A549 (cell line): ENCODE measurements around the gene MCTP2. TPM values are rescaled to one million over a fixed set of nuclear protein-coding genes. Genes with fewer than 3 reads are reported as not detected.

Experiments
- ATAC-seq, 2 experiments: fragments of 200-7000 bp in 1 of 2; fragments of >200 bp in 1 of 2; cut with Nextera tagmentation in 1 of 2; cut with Tn5 transposase in 1 of 2; 3 replicates each; pipeline versions ENCODE4 v1.8.0 to v1.9.1; 2018 to 2020; ENCODE audit warnings: mild to moderate bottlenecking in 1 of 2, moderate library complexity in 1 of 2
- CTCF ChIA-PET: fragments of 300-600 bp; sonication (Branson Sonifier 250); formaldehyde crosslinking; extraction: SDS; loops from one replicate; lab custom pipeline; 2021; ENCODE audit warnings: antibody characterized with exemption, inconsistent platforms; lab: Yijun Ruan, JAX
- POLR2A ChIA-PET: fragments of 350-600 bp; formaldehyde crosslinking; extraction: SDS; loops from one replicate; lab custom pipeline; 2021; ENCODE audit warnings: antibody characterized with exemption, inconsistent platforms; lab: Yijun Ruan, JAX
- DNase-seq, 2 experiments: peaks; one replicate each; pipeline versions ENCODE4 v3.0.0 to v3.0.0-alpha.2; 2011 to 2016; ENCODE audit warnings: low read depth in 1 of 2, low spot score in 1 of 2
- FAIRE-seq: peaks from 2 replicates; lab custom pipeline; 2011; peaks lifted over from hg19 to GRCh38; lab: Jason Lieb, UNC
- H3K27ac ChIP-seq, 2 experiments: fragments of >200 bp; sonication (Bioruptor Twin); formaldehyde crosslinking; 3 replicates each; pipeline ENCODE4 v1.5.1; 2016 to 2017
- H3K4me1 ChIP-seq: fragments of >200 bp; sonication (Bioruptor Twin); formaldehyde crosslinking; 3 replicates; pipeline ENCODE4 v1.6.1; 2016
- H3K4me2 ChIP-seq: fragments of >200 bp; sonication (Bioruptor Twin); formaldehyde crosslinking; 3 replicates; pipeline ENCODE4 v1.6.1; 2016
- H3K4me3 ChIP-seq: fragments of >200 bp; sonication (Bioruptor Twin); formaldehyde crosslinking; 3 replicates; pipeline ENCODE4 v1.5.1; 2016
- H3K9me3 ChIP-seq: fragments of >200 bp; sonication (Bioruptor Twin); formaldehyde crosslinking; 3 replicates; pipeline ENCODE4 v1.6.1; 2016
- CBX2 ChIP-seq: fragments of 200-600 bp; sonication (generic); IDR thresholded peaks from 2 replicates; pipeline ENCODE4 v1.6.1; 2016; ENCODE audit warnings: low read depth, mild to moderate bottlenecking, borderline replicate concordance
- CEBPB ChIP-seq, 2 experiments: fragments of >200 bp in 1 of 2; sonication (Bioruptor Twin) in 1 of 2; formaldehyde crosslinking in 1 of 2; IDR thresholded peaks; 2 replicates each; pipeline ENCODE4 v1.6.1; 2012 to 2016
- CTCF ChIP-seq: fragments of >200 bp; sonication (Bioruptor Twin); formaldehyde crosslinking; IDR thresholded peaks from 3 replicates; pipeline ENCODE4 v1.5.1; 2016
- E2F6 ChIP-seq: IDR thresholded peaks from 2 replicates; pipeline ENCODE4 v1.6.1; 2012; ENCODE audit warnings: low read depth, borderline replicate concordance
- EHMT2 ChIP-seq: fragments of 200-600 bp; sonication (generic); IDR thresholded peaks from 2 replicates; pipeline ENCODE4 v1.6.1; 2016; ENCODE audit warnings: antibody characterized with exemption, low read depth, mild to moderate bottlenecking, moderate library complexity
- EP300 ChIP-seq, 2 experiments: fragments of >200 bp; sonication (Bioruptor Twin); formaldehyde crosslinking; IDR thresholded peaks; 2 replicates in 1 of 2; 3 replicates in 1 of 2; pipeline ENCODE4 v1.6.1; 2016 to 2017
- ESRRA ChIP-seq: fragments of 150-350 bp; IDR thresholded peaks from 2 replicates; pipeline ENCODE4 v1.6.1; 2014; ENCODE audit warnings: mild to moderate bottlenecking, low read length, borderline replicate concordance
- FOSL2 ChIP-seq, 2 experiments: fragments of 450-650 bp in 1 of 2; fragments of >200 bp in 1 of 2; sonication (Bioruptor Twin) in 1 of 2; formaldehyde crosslinking; IDR thresholded peaks; 2 replicates each; pipeline versions ENCODE4 v1.5.0 to v1.6.1; 2016 to 2020; ENCODE audit warnings: mild to moderate bottlenecking in 1 of 2, moderate library complexity in 1 of 2
- FOXS1 ChIP-seq: fragments of 250-450 bp; sonication (Bioruptor Pico); IDR thresholded peaks from 2 replicates; pipeline ENCODE4 v1.5.0; 2020; ENCODE audit warnings: mild to moderate bottlenecking, moderate library complexity
- GATA3 ChIP-seq: IDR thresholded peaks from 2 replicates; pipeline ENCODE4 v1.6.1; 2012; ENCODE audit warnings: borderline replicate concordance
- HDAC2 ChIP-seq: fragments of 200-600 bp; sonication (generic); IDR thresholded peaks from 2 replicates; pipeline ENCODE4 v1.6.1; 2016
- HEYL ChIP-seq: fragments of 250-450 bp; sonication (Bioruptor Pico); IDR thresholded peaks from 2 replicates; pipeline ENCODE4 v1.8.0; 2021; ENCODE audit warnings: mild to moderate bottlenecking, moderate library complexity
- HOXA7 ChIP-seq: fragments of 250-450 bp; sonication (Bioruptor Pico); IDR thresholded peaks from 2 replicates; pipeline ENCODE4 v1.5.0; 2020; ENCODE audit warnings: mild to moderate bottlenecking, moderate library complexity
- JUN ChIP-seq, 2 experiments: fragments of >200 bp; sonication (Bioruptor Twin); formaldehyde crosslinking; IDR thresholded peaks; 2 replicates in 1 of 2; 3 replicates in 1 of 2; pipeline ENCODE4 v1.6.1; 2016 to 2017
- KDM5A ChIP-seq: fragments of 200-600 bp; sonication (generic); IDR thresholded peaks from 2 replicates; pipeline ENCODE4 v1.6.1; 2016; ENCODE audit warnings: antibody characterized with exemption, mild to moderate bottlenecking
- MAX ChIP-seq: IDR thresholded peaks from 2 replicates; pipeline ENCODE4 v1.6.1; 2012
- MAZ ChIP-seq: fragments of 150-350 bp; IDR thresholded peaks from 2 replicates; pipeline ENCODE4 v1.6.1; 2014; ENCODE audit warnings: antibody characterized with exemption, low read depth, low read length, borderline replicate concordance
- NR3C1 ChIP-seq: fragments of >200 bp; sonication (Bioruptor Twin); formaldehyde crosslinking; IDR thresholded peaks from 3 replicates; pipeline ENCODE4 v1.6.1; 2017
- PBX3 ChIP-seq: IDR thresholded peaks from 2 replicates; pipeline ENCODE4 v1.6.1; 2012
- PHF8 ChIP-seq: fragments of 200-600 bp; sonication (generic); IDR thresholded peaks from 2 replicates; pipeline ENCODE4 v1.6.1; 2016; ENCODE audit warnings: low read depth, mild to moderate bottlenecking, antibody characterized with exemption, moderate library complexity, borderline replicate concordance
- RAD21 ChIP-seq, 2 experiments: fragments of >200 bp in 1 of 2; sonication (Bioruptor Twin) in 1 of 2; formaldehyde crosslinking in 1 of 2; IDR thresholded peaks in 1 of 2; conservative IDR thresholded peaks in 1 of 2; 2 replicates in 1 of 2; 3 replicates in 1 of 2; pipeline ENCODE4 v1.6.1; 2012 to 2018; ENCODE audit warnings: inconsistent platforms in 1 of 2
- RCOR1 ChIP-seq: fragments of 150-350 bp; IDR thresholded peaks from 2 replicates; pipeline ENCODE4 v1.6.1; 2014; ENCODE audit warnings: antibody characterized with exemption, low read length, low read depth
- RFX5 ChIP-seq: fragments of 450-650 bp; IDR thresholded peaks from 2 replicates; pipeline ENCODE4 v1.7.1; 2014; ENCODE audit warnings: antibody characterized with exemption, mild to moderate bottlenecking, moderate library complexity
- SMC3 ChIP-seq: fragments of >200 bp; sonication (Bioruptor Twin); formaldehyde crosslinking; IDR thresholded peaks from 3 replicates; pipeline ENCODE4 v1.6.1; 2018; ENCODE audit warnings: inconsistent platforms
- TFCP2L1 ChIP-seq: fragments of 250-450 bp; sonication (Bioruptor Pico); IDR thresholded peaks from 2 replicates; pipeline ENCODE4 v1.5.0; 2021; ENCODE audit warnings: mild to moderate bottlenecking
- ZC3H11A ChIP-seq: fragments of 450-650 bp; IDR thresholded peaks from 2 replicates; pipeline ENCODE4 v1.6.1; 2014; ENCODE audit warnings: antibody characterized with exemption, mild to moderate bottlenecking
- ZNF302 ChIP-seq: fragments of 250-450 bp; sonication (Bioruptor Pico); IDR thresholded peaks from 2 replicates; pipeline ENCODE4 v1.9.0; 2021; ENCODE audit warnings: inconsistent platforms, mild to moderate bottlenecking, moderate library complexity
- ZSCAN20 ChIP-seq: fragments of 250-450 bp; sonication (Bioruptor Pico); IDR thresholded peaks from 2 replicates; pipeline ENCODE4 v1.8.0; 2022; ENCODE audit warnings: mild to moderate bottlenecking, moderate library complexity
- WGBS: methylation state at CpG from one replicate; pipeline ENCODE4 v1.1.6; 2017; ENCODE audit errors: missing lambda C conversion rate; 5-methylcytosine and 5-hydroxymethylcytosine counted together
- polyA plus RNA-seq, 4 experiments: library from polyadenylated mRNA; depleted of rRNA in 3 of 4; stranded (reverse); fragments of >200 nt; fragmentation: RNase III in 1 of 4; extraction: RNeasy Plus Mini Kit Qiagen cat#74134 plus additional on column Dnase treatment in 1 of 4; gene quantifications; 2 replicates in 3 of 4; 3 replicates in 1 of 4; pipeline ENCODE4 v1.2.3, GENCODE V29; 2011 to 2017
- TF ChIP-seq, protein P1 (sequence below): fragments of 250-450 bp; sonication (Bioruptor Pico); IDR thresholded peaks from 2 replicates; pipeline ENCODE4 v1.5.0; 2020; ENCODE audit warnings: low read depth, mild to moderate bottlenecking, moderate library complexity

MCTP2 gene
- polyA plus RNA-seq, 2 of the 4 experiments (the other 2 are of a cell fraction), result not detected

- 2% methylated on average over 2 of the region's 2 CpGs for WGBS
- DNase-seq (no peak), FAIRE-seq (no peak), ATAC-seq (no peak)
- ChIA-PET CTCF (no interaction called here), POLR2A (no interaction called here)
- Histone ChIP-seq H3K4me3 (no peak overlapping the region), H3K4me1 (no peaks in the 10 kb centered on the region), H3K4me2 (no peak overlapping the region), H3K27ac (no peak overlapping the region), H3K9me3 (0 out of 3 replicates have a peak, but pooled peaks cover 3% of the 10 kb centered on the region)
- TF ChIP-seq MAZ, result no peak
- no peak for TF ChIP-seq PBX3
- TF ChIP-seq E2F6, result no peak
- TF ChIP-seq HEYL (CRISPR knock-in tag), result no peak
- no peak for TF ChIP-seq EP300 (IDR thresholded peaks at IDR 0.05)
- TF ChIP-seq CBX2, result no peak
- no peak for TF ChIP-seq ZNF302 (CRISPR knock-in tag)
- TF ChIP-seq JUN (IDR thresholded peaks at IDR 0.05), result no peak
- TF ChIP-seq ESRRA, result no peak
- TF ChIP-seq, protein P1, sequence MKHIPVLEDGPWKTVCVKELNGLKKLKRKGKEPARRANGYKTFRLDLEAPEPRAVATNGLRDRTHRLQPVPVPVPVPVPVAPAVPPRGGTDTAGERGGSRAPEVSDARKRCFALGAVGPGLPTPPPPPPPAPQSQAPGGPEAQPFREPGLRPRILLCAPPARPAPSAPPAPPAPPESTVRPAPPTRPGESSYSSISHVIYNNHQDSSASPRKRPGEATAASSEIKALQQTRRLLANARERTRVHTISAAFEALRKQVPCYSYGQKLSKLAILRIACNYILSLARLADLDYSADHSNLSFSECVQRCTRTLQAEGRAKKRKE, result no peak
- no peak for TF ChIP-seq HDAC2
- TF ChIP-seq PHF8, result no peak
- TF ChIP-seq CTCF, result no peak
- TF ChIP-seq FOXS1 (CRISPR knock-in tag), result no peak
- no peak for TF ChIP-seq NR3C1
- TF ChIP-seq EHMT2, result no peak
- TF ChIP-seq GATA3, result no peak
Observed at GRCh38 chr15:94524565-94524964, 293.2 kb downstream of the MCTP2 start.

- CTCF ChIA-PET, result no interaction called here
- WGBS, result 10% methylated on average over 5 of the region's 5 CpGs
- no peak for FAIRE-seq
- H3K4me2 ChIP-seq, result no peak overlapping the region
- peak in 1 of 2 experiments; percentile 61; a peak in 3 of 6 replicates for ATAC-seq
- no peak overlapping the region for H3K4me3 ChIP-seq
- DNase-seq, result peak in 1 of 2 experiments; percentile 13
- TF ChIP-seq KDM5A (no peak), HOXA7 (CRISPR knock-in tag) (no peak), ZC3H11A (no peak)
- no peaks in the 10 kb centered on the region for H3K4me1 ChIP-seq
- POLR2A ChIA-PET, result no interaction called here
- H3K27ac ChIP-seq, result no peak overlapping the region
- H3K9me3 ChIP-seq, result 0 out of 3 replicates have a peak, but pooled peaks cover 6% of the 10 kb centered on the region
Observed at GRCh38 chr15:94526071-94526689, 294.8 kb downstream of the MCTP2 start.

- 4% methylated on average over 3 of the region's 3 CpGs for WGBS
- TF ChIP-seq RCOR1 (no peak), ZSCAN20 (CRISPR knock-in tag) (no peak), MAX (no peak), RAD21 (conservative IDR thresholded peaks at IDR 0.05 in 1 of 2, IDR thresholded peaks at IDR 0.05 in 1 of 2) (no peak), TFCP2L1 (CRISPR knock-in tag) (no peak), SMC3 (no peak), CTCF (no peak), CEBPB (IDR thresholded peaks at IDR 0.05) (no peak), RFX5 (no peak), FOSL2 (IDR thresholded peaks at IDR 0.05) (no peak), FOSL2 (CRISPR knock-in tag; IDR thresholded peaks at IDR 0.05) (no peak)
Observed at GRCh38 chr15:94532226-94532625, 300.9 kb downstream of the MCTP2 start.

More at GRCh38 chr15:94532226-94532625, 300.9 kb downstream of the MCTP2 start:
- no peak for ATAC-seq
- ChIA-PET POLR2A (no interaction called here), CTCF (no interaction called here)
- DNase-seq, result no peak
- Histone ChIP-seq H3K4me3 (no peak overlapping the region), H3K4me1 (no peaks in the 10 kb centered on the region), H3K9me3 (peaks cover 6% of the 10 kb centered on the region; the same call in 1 of the 3 replicates), H3K4me2 (no peak overlapping the region), H3K27ac (no peak overlapping the region)
- no peak for FAIRE-seq
